Activated CD8-positive, alpha-beta memory T cell treated with anti-CD3 and anti-CD28 coated beads, Interleukin-2, amount 50 U/mL, for 24 hours (primary cell): ENCODE data around the gene SC5D.

Source experiments
- DNase-seq: peaks from one replicate; pipeline ENCODE4 v3.0.0-alpha.2; 2020; ENCODE audit errors: extremely low read depth

The SC5D gene

DNA sequence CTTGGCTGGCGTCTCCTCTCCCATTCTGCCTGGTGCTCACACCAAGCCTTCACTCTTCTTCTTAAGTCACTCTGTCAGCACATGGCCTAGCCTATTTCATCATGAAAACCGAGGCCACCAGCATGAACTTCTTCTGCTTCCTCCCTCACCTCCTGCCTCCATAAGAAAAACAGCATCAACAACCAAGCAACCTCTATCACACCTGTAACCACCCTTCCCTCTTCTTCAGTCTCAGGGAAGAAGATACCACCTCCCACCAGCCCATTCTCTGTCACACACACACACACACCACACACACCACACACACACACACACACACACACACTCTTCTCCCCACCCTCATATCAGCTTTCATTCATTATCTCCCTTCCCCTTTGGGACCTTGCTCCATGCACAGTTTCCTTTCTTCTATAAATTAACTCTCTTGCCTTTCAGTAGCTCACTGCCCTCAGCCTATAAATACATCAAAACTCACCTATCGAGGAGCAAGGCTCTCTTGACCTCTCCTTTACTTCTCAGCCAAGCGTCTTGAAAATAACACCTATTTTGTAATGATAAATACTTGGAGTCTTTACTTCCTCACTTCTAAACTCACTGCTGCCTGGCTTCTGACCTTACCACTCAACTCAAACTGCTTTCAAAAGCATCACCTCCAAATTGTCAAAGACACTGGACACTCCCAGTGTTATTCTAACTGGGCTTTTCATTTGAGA lies 36.6 kb downstream of the SC5D start:
- no peak for DNase-seq

DNA sequence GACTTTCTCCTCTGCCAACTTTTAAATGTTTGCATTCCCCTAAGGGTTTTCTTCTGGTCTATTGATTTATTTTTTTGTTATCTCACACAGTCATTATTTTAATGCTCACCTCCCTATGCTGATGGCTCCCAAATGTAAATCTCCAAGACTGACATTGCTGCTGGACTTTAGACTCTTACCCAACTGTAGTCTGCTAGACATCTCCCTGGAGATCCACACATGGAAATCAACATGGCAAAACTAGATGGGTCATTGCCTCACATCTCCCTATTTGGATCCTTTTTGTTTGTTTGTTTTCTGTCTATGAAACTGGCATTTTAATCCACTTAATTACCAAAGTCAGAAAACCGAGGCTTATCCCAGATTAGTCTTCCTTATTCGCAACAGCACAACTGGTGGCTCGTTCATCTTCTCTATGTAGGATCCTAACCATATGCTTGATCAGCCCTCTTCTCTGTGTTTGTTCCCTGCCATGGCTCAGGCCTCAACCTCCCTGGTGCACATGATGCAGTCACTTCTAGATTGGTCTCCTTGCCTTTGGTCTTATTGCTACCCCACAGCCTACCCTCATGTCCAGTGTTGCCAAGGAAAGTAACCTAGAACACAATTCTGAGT lies 37.3 kb downstream of the SC5D start:
- no peak for DNase-seq

DNA sequence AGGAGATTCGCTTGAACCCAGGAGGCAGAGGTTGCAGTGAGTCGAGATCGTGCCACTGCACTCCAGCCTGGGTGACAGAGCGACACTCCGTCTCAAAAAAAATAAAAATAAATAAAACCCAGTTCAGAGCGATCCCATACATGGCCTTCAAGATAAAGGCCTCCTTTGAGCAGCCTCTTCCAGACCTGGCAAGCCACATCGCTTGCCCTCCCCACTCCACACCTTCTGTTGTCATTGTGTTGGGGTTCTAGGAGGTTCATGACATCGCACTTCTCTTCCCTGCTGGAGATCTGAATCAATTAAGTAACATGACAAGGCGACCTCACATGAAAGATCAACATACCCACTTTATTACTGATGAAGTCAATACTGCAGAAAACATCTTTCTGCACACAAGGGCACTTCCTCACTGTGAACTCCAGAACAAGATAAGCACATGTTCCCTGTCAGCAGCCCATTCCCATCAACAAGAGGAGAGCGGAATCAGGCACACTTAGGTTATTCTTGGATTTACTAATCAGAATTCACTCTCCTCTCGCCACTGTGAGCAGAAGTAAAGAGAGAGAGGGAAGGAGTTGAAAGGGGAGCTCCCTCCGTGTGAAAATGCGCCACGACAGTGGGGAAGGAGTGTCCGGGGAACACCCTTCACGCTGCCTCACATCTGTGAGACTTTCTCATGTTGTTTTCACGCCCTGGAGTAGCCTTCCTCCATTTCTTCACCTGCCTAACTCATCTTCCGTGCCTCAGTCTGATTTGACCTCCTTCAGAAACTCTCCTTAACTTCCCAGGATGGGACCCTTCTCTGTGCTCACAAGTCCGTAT lies 38.3 kb downstream of the SC5D start:
- no peak for DNase-seq

DNA sequence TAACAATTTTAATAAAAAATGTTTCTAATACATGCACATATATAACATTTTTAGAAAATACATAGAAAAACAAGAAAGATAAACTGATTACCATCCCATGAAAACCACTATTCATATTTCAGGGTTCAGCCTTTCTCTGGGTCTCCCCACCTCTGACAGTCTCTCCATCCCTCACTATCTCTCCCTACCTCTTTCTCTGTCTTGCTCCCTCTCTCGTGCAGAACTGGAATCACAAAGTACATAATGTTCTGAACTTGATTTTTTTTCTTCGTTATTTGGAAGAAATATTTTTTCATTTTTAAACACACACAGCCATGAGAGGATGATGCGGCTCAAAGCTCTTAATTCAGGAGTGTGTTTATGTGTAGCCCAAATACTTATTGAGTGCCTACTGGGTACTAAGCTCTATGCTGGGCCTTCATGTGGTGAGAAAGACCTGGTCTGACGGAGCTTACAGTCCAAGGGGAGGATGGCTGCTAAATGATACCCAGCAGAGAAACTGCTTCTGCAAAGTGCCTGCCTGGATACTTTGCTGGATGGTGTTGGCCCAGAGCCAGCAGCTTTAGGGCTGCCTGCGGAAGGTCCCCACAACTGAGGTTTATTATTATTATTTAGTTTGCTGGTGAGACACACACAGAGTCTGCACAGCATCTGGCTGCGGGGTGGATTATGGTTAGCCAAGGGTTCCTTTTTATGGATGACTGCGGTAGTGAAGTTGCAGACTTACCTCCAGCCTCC lies 42.6 kb downstream of the SC5D start:
- DNase-seq = no peak

DNA sequence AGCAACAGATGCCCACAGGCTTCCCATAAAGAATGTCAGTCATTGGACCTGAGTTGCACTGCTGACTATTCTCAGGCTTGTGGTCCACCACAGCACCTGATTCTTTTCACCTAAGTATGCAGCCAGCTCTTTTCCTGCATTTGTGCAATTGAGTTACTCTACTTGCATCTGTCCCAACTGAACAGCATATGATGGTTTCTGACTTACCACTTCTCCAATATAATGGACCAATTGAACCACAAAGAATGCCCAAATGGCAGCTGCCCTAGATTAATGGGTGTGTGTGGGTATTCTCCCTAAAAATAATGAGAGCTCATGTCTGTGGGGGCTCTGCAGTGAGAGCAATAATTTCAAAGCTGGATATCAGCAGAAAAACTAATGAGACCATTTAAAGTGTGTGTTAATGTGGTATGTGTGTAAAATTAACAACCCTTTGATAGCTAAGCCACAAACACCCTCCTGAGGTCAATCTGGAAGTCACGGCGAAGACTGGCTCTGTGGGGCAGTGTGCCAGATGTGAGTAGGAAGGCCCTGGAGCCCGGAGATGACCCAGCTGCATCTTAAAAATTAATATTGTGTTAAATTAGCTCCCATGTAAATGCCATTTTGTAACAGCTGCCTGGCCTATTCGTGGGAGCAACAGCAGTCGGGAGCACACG lies 43.8 kb downstream of the SC5D start:
- DNase-seq = no peak

DNA sequence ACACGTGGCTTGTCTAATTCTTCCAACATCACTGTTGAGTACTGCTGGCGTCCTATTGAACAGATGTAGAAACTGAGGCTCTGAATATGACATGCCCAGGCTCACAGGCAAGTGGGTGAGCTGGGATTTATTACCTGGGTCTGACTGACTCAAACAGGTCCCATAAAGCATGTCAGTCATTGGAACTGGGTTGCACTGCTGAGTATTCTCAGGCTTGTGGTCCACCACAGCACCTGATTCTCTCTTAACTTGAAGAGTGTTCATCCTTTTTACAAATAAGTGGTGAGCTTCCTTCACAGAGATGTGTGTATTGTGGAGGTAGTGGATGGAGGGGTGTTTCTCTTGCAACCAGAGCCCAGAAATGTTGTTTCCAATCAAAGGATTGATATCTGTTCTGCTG lies 44.5 kb downstream of the SC5D start:
- DNase-seq = no peak

DNA sequence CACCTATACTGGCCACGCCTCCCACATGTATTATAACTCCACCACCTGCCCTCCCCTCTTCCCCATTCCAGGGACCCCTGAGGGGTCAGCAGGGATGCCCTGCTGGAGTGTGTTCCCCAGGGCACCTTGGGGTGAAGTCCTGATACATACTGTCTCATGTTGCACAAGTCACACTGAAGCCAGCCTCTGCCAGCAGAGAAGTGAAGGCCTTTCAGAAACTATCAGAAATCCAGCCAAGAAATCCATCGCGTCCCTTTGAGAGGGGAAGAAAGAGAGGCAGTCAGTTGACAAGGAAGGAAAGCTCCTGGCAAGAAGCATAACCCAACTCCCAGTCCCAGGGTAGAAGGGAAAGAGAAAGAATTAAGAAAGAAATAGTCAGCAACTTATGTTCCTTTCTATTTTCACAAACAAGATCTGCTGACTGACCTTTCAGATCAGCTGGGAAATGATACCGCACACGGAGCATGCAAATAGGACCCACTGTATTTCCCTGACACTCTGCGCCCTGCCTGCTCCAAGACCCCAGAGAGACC lies 45.2 kb downstream of the SC5D start:
- DNase-seq = no peak

DNA sequence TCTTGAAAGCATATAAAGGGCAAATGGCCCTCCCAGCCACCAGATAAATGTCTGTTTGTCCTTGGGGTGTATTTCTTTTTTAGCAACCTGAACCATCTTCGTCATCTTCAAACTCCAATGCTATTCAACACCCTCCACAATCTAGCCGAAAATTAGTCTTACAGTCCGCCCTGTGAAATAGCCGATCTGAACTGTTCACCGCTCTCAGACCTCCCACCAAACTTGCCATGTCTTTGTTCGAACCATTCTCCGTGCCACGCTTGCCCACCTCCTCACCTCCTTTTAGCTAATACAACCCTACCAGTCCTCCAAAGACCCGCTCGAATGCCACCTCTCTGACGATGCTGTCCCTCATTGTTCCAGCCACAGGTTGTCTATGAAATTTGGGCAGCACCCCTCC lies 46.0 kb downstream of the SC5D start:
- DNase-seq = no peak

DNA sequence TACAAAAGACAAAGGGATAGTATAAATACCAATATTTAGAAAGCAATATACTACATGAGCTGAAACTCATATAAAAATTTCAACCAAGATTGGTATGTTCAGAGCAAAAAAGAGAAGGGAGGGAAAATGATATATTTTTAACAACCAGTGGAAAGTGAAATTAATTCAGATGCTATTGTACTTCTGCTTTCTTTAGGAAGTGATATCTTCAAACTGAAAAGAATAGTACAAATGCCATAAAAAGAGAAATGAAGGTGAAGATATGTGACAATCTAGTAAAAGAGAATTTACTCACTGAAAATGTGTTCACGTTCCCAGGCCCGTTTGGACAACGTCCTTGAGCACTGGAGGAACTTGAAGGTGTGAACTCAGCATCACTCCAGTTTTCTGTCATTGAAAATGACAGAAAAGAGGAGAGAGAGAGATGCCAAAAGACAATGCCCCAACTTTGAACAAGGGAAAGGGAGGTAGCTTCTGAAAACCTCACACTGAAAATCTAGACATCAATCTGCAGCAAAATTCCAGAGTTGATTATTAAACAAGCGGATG lies 47.5 kb downstream of the SC5D start:
- no peak for DNase-seq

DNA sequence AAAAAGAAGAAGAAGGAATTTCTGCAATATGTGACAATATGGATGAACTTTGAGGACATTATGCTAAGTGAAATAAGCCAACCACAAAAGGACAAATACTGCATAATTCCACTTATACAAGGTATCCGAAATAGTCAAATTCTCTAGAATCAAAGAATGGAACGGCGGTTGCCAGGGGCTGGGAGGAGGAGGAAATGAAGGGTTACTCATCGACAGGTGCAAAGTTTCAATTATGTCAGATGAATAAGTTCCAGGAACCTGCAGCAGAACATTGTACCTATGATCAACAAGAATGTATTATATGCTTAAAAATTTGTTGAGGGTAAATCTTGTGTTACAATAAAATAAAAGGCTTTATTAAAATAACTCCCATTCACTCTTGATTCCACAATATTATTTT lies 49.0 kb downstream of the SC5D start:
- DNase-seq = no peak

DNA sequence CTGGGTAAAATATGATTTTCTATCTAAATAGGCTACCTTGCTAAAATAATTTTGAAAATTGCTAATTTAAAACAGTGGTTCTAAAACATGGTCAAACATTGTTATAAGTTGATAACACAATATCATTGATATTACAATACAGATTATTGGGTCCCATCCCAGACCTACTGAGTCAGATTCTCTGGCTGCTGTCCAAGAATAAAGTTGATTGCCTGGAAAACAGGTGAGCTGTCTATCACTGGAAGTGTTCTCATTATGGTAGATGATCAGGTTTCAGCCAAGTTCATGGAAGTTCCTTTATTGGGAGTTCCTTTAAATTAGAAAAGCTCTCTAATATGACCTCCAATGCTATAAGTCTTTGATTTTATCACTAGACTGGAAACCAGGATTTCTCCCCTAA lies 52.3 kb downstream of the SC5D start:
- no peak for DNase-seq

DNA sequence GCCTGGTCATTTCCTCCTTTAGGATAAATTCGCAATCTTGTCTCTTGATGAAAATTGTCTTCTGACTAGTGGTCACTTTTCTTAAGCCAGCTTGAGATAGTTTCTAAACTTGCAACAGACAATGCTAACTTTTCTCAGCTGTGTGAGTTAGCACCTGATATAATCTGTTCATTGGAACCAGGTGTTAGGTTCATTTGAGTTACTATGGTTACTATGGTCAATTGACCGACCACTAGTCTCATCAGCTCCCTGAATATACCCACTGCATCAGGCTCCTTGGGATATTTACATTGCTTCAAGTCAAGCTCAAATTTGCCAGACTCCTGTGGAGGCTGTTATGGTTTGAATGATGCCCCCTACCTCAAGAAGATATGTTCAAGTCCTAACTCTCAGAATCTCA lies 54.5 kb downstream of the SC5D start:
- DNase-seq = no peak

DNA sequence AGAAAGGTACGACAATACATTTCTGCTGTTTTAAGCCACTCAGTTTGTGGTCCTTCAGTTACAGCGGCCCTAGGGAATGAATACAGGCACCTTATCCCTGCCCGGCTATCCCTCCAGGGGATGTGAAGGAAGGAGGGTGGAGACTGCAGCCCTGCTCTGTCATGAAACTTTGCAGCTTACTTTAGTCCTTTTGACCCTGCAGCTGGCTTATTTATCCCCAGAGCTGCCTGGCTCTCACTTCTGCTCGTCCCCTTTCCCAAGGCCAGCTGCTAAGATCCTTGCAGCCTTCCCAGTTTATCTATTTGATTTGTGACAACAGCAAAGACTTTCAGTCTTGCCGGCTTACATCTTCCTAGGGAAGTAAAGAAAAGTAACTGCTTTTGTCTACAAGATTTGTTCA lies 55.2 kb downstream of the SC5D start:
- no peak for DNase-seq

DNA sequence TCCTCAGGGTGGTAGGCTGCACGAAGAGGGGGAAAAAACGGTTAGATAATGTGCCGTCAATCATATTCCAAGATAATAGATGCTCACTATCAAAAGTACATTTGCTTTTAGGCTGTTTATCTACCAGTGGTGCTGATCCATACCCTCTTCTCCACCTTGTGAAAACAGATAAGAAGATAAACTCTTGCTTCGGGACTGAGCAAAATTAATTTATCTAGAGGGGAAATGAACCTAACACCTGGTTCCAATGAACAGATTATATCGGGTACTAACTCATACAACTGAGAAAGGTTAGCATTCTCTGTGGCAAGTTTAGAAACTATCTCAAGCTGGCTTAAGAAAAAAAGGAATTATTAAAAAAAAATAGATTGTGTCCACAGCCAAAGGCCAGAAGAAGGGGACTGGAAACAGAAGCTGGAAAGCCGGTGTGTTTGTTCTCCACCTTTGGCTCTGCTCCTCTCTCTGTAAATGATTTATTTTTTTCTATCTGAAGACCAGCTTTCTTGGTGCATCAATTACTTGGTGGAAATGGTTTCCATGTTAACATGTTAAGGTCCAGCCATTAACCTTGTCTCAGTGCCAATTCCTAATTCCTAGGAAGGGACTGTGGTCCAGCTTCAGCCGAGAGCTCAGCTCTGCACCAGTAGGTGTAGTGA lies 55.8 kb downstream of the SC5D start:
- no peak for DNase-seq

DNA sequence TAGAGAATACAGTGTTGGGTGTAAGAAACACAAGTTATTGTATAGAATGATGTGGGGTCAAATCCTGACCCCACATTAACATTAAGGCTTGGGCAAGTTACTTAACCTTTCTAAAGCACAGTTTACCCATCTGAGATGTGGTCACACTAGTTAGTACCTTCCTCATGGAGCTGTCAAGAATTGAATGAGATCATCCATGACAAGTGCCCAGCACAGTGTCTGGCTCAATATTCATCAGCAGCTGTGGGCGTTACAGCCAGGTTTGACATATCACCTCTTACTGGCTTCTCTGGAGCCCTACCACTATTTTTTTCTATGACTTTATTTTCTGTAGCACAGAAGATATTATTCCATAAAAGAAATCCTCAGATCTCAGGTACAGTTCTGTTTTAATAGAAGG lies 57.2 kb downstream of the SC5D start:
- DNase-seq = no peak

DNA sequence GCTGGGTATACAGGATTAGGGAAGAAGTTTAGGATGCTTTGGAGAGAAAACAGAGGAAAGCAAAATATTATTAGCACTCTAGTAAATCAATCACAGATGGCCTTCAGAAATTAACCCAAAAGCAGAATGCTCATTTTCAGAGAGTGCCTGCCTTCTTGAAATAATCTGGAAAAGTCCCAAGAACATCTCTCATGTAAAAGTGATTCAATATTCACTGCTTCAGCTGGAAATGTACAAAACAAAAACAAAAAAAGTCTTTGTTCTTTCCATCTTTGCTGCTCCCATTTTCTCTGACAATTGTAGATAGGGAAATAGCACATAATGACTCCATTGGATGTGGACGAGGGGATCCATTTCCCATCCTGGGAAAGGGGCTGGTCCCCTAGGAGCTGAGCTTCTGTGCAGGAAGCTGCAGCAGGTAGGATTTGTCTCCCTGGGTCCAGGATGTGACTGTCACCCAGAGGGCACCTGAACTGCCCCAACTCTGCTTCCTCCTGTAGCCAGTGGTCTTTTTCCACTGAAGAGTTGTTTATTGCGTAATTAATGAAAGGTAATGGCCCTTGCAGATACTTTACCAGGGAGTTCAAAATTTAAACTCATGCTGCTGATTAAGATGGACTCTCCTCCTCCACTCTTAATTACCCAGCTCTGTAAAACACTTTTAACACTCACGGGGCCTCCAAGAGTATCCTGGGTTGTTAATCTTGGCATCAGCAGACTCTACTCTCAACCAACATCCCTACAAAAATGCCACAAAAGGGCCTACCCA lies 57.9 kb downstream of the SC5D start:
- no peak for DNase-seq

DNA sequence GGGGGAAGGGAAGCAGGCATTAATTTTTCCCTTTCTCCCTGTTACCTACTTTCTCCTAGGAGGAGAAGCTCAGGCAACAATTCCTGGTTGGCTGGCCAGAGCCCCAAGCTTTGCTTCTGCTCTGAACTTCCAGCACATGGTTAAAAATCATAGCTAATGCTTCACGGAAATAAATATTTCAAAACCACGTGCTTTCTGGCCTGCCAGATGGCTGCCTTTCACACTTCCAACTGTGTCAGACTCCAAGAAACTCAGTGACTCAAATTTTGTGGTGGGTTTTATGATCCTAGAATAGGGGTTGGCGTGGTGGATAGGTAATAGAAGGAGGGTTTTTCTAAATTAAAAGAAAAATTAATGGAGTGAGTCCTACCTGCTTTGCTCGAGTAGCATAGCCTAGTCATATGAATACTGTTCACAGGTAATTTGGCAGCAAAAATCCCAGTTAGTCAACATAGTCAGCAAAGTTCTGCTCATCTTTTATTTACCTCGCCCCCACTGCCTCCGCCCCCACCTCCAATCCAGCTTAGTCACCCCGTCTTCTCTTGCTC lies 58.6 kb downstream of the SC5D start:
- DNase-seq = no peak

DNA sequence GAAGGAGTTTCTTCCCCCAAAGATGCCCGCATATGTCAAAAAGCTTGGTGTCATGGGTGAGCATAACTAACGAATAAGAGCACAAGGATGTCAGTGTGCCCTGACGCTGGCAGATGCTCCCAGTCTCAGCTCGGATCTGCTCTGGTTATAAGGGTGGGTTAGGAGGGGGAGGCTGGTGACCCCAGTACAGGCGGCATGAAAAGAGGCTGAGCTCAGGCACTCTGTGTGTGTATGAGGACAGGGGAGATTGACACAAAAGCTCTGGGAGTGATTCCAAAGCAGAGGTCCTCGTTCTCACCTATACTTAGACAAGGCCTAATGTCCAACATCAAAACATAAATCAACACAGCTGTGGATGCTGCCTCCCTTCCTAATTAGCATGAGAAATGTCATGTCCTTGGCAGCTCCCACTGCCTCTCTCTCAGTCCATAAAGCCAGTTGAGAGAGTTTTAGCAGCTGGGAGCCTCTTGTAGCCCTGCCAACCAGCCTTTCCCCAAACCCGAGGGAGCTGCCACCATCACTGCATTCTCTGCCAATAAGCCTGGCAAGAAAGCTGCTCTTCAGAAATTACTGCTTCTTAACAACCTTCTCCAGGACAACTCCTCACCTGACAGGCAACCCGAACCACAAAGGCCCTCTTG lies 59.8 kb downstream of the SC5D start:
- DNase-seq = no peak

DNA sequence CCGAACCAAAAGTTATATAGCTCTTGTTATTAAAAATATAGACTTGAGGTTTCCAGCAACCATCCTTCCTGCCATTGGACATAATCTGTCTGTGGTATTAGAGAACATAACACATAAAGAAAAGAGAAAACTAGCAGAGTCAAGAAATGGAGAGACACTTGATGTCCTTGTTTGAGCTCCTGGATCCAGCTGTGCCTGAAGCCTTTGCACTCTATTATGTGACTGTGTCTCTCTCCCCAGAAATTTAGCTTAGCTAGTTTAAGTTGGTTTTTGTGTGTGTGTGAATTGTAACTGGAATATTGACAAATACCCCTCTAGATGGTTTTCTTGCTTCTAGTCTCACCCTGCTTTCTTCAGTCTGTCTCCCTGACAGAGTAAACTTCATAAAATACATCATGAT lies 61.6 kb downstream of the SC5D start:
- DNase-seq = no peak
